ENCODE results near the gene KIF1A.

GRCh38 chr2:240749516-240749915 lies 70.5 kb downstream of the KIF1A start:
- TF ChIP-seq RAD21 (IDR thresholded peaks at IDR 0.05; ENCODE audit: low read depth) (no peak), EP300 (IDR thresholded peaks at IDR 0.05; ENCODE audit: borderline replicate concordance) (no peak), ZBTB7A (IDR thresholded peaks at IDR 0.05; ENCODE audit: low read depth) (no peak), TAF1 (IDR thresholded peaks at IDR 0.05; ENCODE audit: low read depth) (no peak), CEBPB (IDR thresholded peaks at IDR 0.05) (no peak), REST (IDR thresholded peaks at IDR 0.05; ENCODE audit: low read depth) (no peak)
- TF ChIP-seq, protein P1, sequence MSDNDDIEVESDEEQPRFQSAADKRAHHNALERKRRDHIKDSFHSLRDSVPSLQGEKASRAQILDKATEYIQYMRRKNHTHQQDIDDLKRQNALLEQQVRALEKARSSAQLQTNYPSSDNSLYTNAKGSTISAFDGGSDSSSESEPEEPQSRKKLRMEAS (IDR thresholded peaks at IDR 0.05): no peak

Measured in Ishikawa (cell line).